Type B pancreatic cell (in vitro differentiated cells): ENCODE results near the gene RAB27B. TPM values are rescaled to one million over a fixed set of nuclear protein-coding genes. Genes with fewer than 3 reads are reported as not detected.
A peak's percentile ranks its signal among the peaks of the same experiment; 100 is the strongest.

Experiments used
- DNase-seq: peaks from one replicate; pipeline ENCODE4 v3.0.0; 2021; ENCODE audit warnings: mixed read lengths; ENCODE audit not compliant: unreplicated experiment; ENCODE audit errors: extremely low spot score
- H3K27ac Mint-ChIP-seq: 2 replicates; pipeline ENCODE4 v1.8.0; 2021; ENCODE audit warnings: mild to moderate bottlenecking, mixed read lengths
- H3K27me3 Mint-ChIP-seq: 2 replicates; pipeline ENCODE4 v1.8.0; 2021; ENCODE audit warnings: mixed read lengths
- H3K36me3 Mint-ChIP-seq: 2 replicates; pipeline ENCODE4 v1.8.0; 2021; ENCODE audit warnings: mixed read lengths
- H3K4me1 Mint-ChIP-seq: one replicate; pipeline ENCODE4 v1.8.0; 2021; ENCODE audit warnings: mixed read lengths; ENCODE audit not compliant: unreplicated experiment
- H3K4me3 Mint-ChIP-seq: 2 replicates; pipeline ENCODE4 v1.8.0; 2021; ENCODE audit warnings: mild to moderate bottlenecking, mixed read lengths
- H3K9me3 Mint-ChIP-seq: 2 replicates; pipeline ENCODE4 v1.8.0; 2021; ENCODE audit warnings: mixed read lengths
- CTCF ChIP-seq: fragments of 200-600 bp; sonication (generic); conservative IDR thresholded peaks from 2 replicates; pipeline ENCODE4 v1.5.0; 2021; ENCODE audit warnings: antibody characterized with exemption, mild to moderate bottlenecking
- total RNA-seq: library from RNA; stranded (reverse); gene quantifications from 2 replicates; pipeline ENCODE4 v1.2.1, GENCODE V29; 2021; ENCODE audit warnings: low replicate concordance

RAB27B gene
- total RNA-seq, 1 donor from 2014 or later, result 9.4 TPM

- Mint-ChIP-seq H3K4me3 (no peak overlapping the region), H3K27ac (peak overlapping the region; percentile 22)
Observed at GRCh38 chr18:54879691-54880090, 51.4 kb downstream of the RAB27B start.

GRCh38 chr18:54880395-54881105 is 52.3 kb downstream of the RAB27B start:
- H3K36me3 Mint-ChIP-seq, result peaks cover 5% of the 10 kb centered on the region
- peak overlapping the region; percentile 56 for H3K27ac Mint-ChIP-seq

More at GRCh38 chr18:54879691-54880090, 51.4 kb downstream of the RAB27B start:
- DNase-seq, result no peak
- H3K4me1 Mint-ChIP-seq, result peaks cover 22% of the 10 kb centered on the region
- no peaks in the 10 kb centered on the region for H3K9me3 Mint-ChIP-seq
- peaks cover 23% of the 10 kb centered on the region for H3K27me3 Mint-ChIP-seq
- H3K36me3 Mint-ChIP-seq, result peaks cover 5% of the 10 kb centered on the region
- TF ChIP-seq CTCF, result no peak

GRCh38 chr18:54881229-54881768 is 53.0 kb downstream of the RAB27B start:
- no peaks in the 10 kb centered on the region for H3K9me3 Mint-ChIP-seq
- H3K4me1 Mint-ChIP-seq, result peaks cover 22% of the 10 kb centered on the region
- H3K36me3 Mint-ChIP-seq, result peaks cover 9% of the 10 kb centered on the region
- no peak for TF ChIP-seq CTCF
- no peak for DNase-seq
- peak overlapping the region; percentile 18 for H3K4me3 Mint-ChIP-seq
- H3K27me3 Mint-ChIP-seq, result peaks cover 24% of the 10 kb centered on the region
- peak overlapping the region; percentile 56 for H3K27ac Mint-ChIP-seq

More at GRCh38 chr18:54880395-54881105, 52.3 kb downstream of the RAB27B start:
- Mint-ChIP-seq H3K4me3 (peak overlapping the region; percentile 18), H3K4me1 (peaks cover 22% of the 10 kb centered on the region), H3K9me3 (no peaks in the 10 kb centered on the region), H3K27me3 (peaks cover 24% of the 10 kb centered on the region)
- TF ChIP-seq CTCF, result no peak
- no peak for DNase-seq

GRCh38 chr18:54882318-54882717 is 54.0 kb downstream of the RAB27B start:
- Mint-ChIP-seq H3K36me3 (peaks cover 9% of the 10 kb centered on the region), H3K27ac (no peak overlapping the region), H3K27me3 (peaks cover 24% of the 10 kb centered on the region), H3K4me3 (no peak overlapping the region), H3K4me1 (peaks cover 22% of the 10 kb centered on the region), H3K9me3 (no peaks in the 10 kb centered on the region)
- no peak for DNase-seq
- TF ChIP-seq CTCF, result no peak

- Mint-ChIP-seq H3K4me1 (peaks cover 22% of the 10 kb centered on the region), H3K36me3 (peaks cover 9% of the 10 kb centered on the region), H3K27ac (no peak overlapping the region), H3K9me3 (no peaks in the 10 kb centered on the region), H3K27me3 (peaks cover 28% of the 10 kb centered on the region), H3K4me3 (no peak overlapping the region)
- DNase-seq, result no peak
- no peak for TF ChIP-seq CTCF
Observed at GRCh38 chr18:54883816-54884604, 55.7 kb downstream of the RAB27B start.
